Neutrophil (primary cell): ENCODE measurements around the gene EPS15.

Experiments used
- H3K27ac ChIP-seq: fragments of 200-600 bp; sonication (generic); 2 replicates; pipeline ENCODE4 v1.5.1; 2016; ENCODE audit warnings: mild to moderate bottlenecking, moderate library complexity
- H3K27me3 ChIP-seq: fragments of 200-600 bp; sonication (generic); 2 replicates; pipeline ENCODE4 v1.6.0; 2016; ENCODE audit warnings: mild to moderate bottlenecking
- H3K36me3 ChIP-seq: fragments of 200-600 bp; sonication (generic); 2 replicates; pipeline ENCODE4 v1.5.1; 2017
- H3K4me1 ChIP-seq, 2 experiments: fragments of 200-600 bp in 1 of 2; sonication (generic) in 1 of 2; 1 replicate in 1 of 2; 2 replicates in 1 of 2; pipeline versions ENCODE4 v1.5.1 to v1.6.1; 2013 to 2016; ENCODE audit warnings: low read depth in 1 of 2, low read length in 1 of 2, mild to moderate bottlenecking in 1 of 2, moderate library complexity in 1 of 2; ENCODE audit not compliant: control insufficient read depth in 1 of 2, insufficient read depth in 1 of 2
- H3K4me3 ChIP-seq, 2 experiments: fragments of 200-600 bp in 1 of 2; sonication (generic) in 1 of 2; 1 replicate in 1 of 2; 2 replicates in 1 of 2; pipeline ENCODE4 v1.5.1; 2013 to 2016; ENCODE audit warnings: low read depth in 1 of 2, low read length in 1 of 2, mild to moderate bottlenecking in 1 of 2, moderate library complexity in 1 of 2
- H3K9me3 ChIP-seq: fragments of 200-600 bp; sonication (generic); 2 replicates; pipeline ENCODE4 v1.5.1; 2016
- CTCF ChIP-seq: fragments of 200-600 bp; sonication (generic); IDR thresholded peaks from 2 replicates; pipeline ENCODE4 v1.5.1; 2016; ENCODE audit warnings: antibody characterized with exemption

EPS15 gene

GRCh38 chr1:51558375-51558924, 39.4 kb upstream of the EPS15 start:
- H3K4me3 ChIP-seq, result no peak overlapping the region
- H3K4me1 ChIP-seq, result no peaks in the 10 kb centered on the region
- H3K27ac ChIP-seq, result no peak overlapping the region
- no peaks in the 10 kb centered on the region for H3K9me3 ChIP-seq
- TF ChIP-seq CTCF, result no peak
- H3K27me3 ChIP-seq, result no peaks in the 10 kb centered on the region
- H3K36me3 ChIP-seq, result no peaks in the 10 kb centered on the region

DNA sequence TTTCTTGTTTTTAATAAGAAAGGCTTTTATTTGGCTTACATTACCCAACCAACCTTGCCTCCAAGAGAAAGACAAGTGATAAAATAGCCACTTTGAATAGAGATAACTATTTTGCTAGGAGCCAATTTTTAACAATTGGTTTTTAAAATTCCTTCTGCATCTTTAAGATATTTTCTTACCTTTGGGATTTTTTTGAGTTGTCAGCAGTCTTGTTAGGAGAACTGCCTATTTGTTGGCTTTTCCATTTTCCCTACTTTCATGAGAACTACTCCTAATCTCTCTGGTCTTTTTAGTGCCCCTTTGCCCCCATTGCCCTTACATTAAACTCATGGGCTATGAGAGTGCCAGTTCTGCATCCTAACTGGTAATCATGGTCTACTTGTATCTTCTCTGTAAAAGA, 38.1 kb upstream of the EPS15 start:
- TF ChIP-seq CTCF, result no peak
- no peaks in the 10 kb centered on the region for H3K4me1 ChIP-seq
- no peaks in the 10 kb centered on the region for H3K36me3 ChIP-seq
- no peaks in the 10 kb centered on the region for H3K27me3 ChIP-seq
- no peak overlapping the region for H3K4me3 ChIP-seq
- H3K9me3 ChIP-seq, result no peaks in the 10 kb centered on the region
- no peak overlapping the region for H3K27ac ChIP-seq

DNA sequence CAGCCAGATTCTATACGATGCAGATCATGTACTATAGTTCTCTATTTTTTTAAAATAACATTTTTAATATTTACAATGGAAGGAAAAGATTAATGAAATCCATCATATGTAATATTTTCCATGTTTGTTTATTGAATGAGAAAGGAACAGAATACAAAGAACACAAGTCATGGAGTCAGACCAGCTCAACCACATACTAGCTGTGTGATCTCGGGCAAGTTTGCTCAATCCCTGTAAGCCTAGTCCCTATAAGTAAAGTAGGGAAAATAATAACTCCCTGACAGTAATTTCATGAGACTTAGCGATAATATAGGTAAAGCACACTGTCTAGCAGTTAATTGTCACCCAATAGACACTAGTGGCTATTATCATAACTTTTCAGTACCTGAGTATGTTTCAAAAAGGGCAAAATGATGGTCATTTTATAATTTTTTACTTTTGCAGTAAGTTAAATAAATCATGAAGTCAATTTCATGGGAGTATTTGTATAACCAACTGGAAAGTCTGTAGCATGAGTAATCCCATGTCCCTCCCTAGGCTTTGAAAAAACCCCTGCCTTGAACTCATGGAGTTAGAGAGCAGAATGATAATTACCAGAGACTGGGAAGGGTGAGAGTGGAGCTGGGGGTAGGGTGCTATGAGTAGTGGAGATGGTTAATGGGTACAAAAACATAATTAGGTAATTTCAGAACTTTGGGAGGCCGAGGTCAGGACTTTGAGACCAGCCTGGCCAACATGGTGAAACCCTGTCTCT, 37.0 kb upstream of the EPS15 start:
- peaks cover 0 to 3% of the 10 kb centered on the region in 2 experiments for H3K4me1 ChIP-seq
- no peak overlapping the region for H3K27ac ChIP-seq
- H3K27me3 ChIP-seq, result no peaks in the 10 kb centered on the region
- no peaks in the 10 kb centered on the region for H3K36me3 ChIP-seq
- no peak for TF ChIP-seq CTCF
- no peaks in the 10 kb centered on the region for H3K9me3 ChIP-seq
- H3K4me3 ChIP-seq, result no peak overlapping the region

- H3K27ac ChIP-seq, result no peak overlapping the region
- no peaks in the 10 kb centered on the region for H3K27me3 ChIP-seq
- H3K36me3 ChIP-seq, result no peaks in the 10 kb centered on the region
- no peaks in the 10 kb centered on the region for H3K9me3 ChIP-seq
- TF ChIP-seq CTCF, result no peak
- peaks cover 2 to 11% of the 10 kb centered on the region in 2 experiments for H3K4me1 ChIP-seq
- no peak overlapping the region for H3K4me3 ChIP-seq
These were observed 34.8 kb upstream of the EPS15 start for GRCh38 chr1:51553911-51554310.

DNA sequence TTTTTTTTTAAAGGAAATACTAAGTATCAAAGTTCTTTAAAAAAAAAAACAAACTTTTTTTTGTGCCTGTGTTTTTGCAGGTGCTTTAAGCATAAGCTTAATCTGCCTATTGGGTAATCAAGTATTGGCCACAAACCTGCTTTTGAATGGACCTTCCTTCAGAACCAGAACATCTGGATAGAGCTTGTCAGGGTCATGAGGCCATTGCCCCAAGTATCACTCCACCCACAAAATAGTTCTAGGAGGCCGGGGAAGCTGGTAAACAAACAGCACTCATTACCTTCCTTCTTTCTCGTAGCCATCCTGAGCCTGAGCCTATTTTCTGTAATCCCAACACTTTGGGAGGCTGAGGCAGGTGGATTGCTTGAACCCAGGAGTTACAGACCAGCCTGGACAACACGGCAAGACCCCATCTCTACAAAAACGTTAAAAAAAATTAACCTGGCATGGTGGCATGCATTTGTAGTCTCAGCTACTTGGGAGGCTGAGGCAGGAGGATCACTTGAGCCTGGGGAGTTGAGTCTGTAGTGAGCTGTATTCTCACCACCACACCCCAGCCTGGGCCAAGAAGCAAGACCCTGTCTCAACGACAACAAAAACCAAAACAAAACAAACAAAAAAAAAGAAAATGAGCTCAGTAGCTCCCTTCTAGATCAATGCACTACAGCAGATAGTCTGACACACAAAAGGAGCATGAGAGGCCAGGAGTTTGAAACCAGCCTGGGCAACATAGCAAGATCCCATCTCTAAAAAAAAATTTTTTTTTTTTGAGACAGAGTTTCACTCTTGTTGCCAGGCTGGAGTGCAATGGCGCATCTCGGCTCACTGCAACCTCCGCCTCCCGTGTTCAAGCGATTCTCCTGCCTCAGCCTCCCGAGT, 34.1 kb upstream of the EPS15 start:
- TF ChIP-seq CTCF, result no peak
- H3K36me3 ChIP-seq, result no peaks in the 10 kb centered on the region
- no peak overlapping the region for H3K27ac ChIP-seq
- no peak overlapping the region for H3K4me3 ChIP-seq
- no peaks in the 10 kb centered on the region for H3K9me3 ChIP-seq
- peaks cover 5 to 17% of the 10 kb centered on the region in 2 experiments for H3K4me1 ChIP-seq
- H3K27me3 ChIP-seq, result no peaks in the 10 kb centered on the region
